Heart right ventricle (tissue), 16 donors: Measurements from ENCODE around the gene NNT. TPM values are rescaled to one million over a fixed set of nuclear protein-coding genes. Genes with fewer than 3 reads are reported as not detected.

Experiments used
- ATAC-seq, 8 donors: fragments of 200-7000 bp; cut with Tn5 transposase; one replicate each; pipeline ENCODE4 v1.9.1; 2020; ENCODE audit warnings: mild to moderate bottlenecking in 8 of 8, moderate library complexity in 8 of 8, moderate number of reproducible peaks in 1 of 8
- DNase-seq, 2 donors: peaks; one replicate each; pipeline ENCODE4 v3.0.0-alpha.2; 2020
- H3K27ac ChIP-seq, 10 donors: fragments of 200-600 bp; sonication (generic) in 2 of 10; one replicate each; pipeline versions ENCODE4 v1.5.0 to v1.8.0; 2020 to 2022; ENCODE audit warnings: mild to moderate bottlenecking in 3 of 10
- H3K27me3 ChIP-seq, 7 donors: fragments of 200-600 bp; one replicate each; pipeline ENCODE4 v1.8.0; 2021 to 2022; ENCODE audit warnings: mild to moderate bottlenecking in 2 of 7
- H3K36me3 ChIP-seq, 9 donors: fragments of 200-600 bp; sonication (generic) in 1 of 9; one replicate each; pipeline versions ENCODE4 v1.5.0 to v1.8.0; 2020 to 2022; ENCODE audit warnings: mild to moderate bottlenecking in 2 of 9
- H3K4me1 ChIP-seq, 9 donors: fragments of 200-600 bp; sonication (generic) in 1 of 9; one replicate each; pipeline versions ENCODE4 v1.5.0 to v1.8.0; 2020 to 2022; ENCODE audit warnings: mild to moderate bottlenecking in 4 of 9
- H3K4me3 ChIP-seq, 10 donors: fragments of 200-600 bp; sonication (generic) in 2 of 10; one replicate each; pipeline versions ENCODE4 v1.5.0 to v1.8.0; 2020 to 2022; ENCODE audit warnings: mild to moderate bottlenecking in 7 of 10, moderate library complexity in 2 of 10
- H3K9me3 ChIP-seq, 11 donors: fragments of 200-600 bp in 10 of 11; sonication (generic) in 2 of 11; one replicate each; pipeline versions ENCODE4 v1.5.0 to v1.8.0; 2013 to 2022; ENCODE audit warnings: mild to moderate bottlenecking in 2 of 11, control low read depth in 1 of 11, moderate library complexity in 1 of 11
- WGBS, 2 donors: extraction: QIAGEN DNeasy Blood & Tissue Kit; methylation state at CpG; one replicate each; pipeline ENCODE4 v1.1.7; 2013; ENCODE audit warnings: inconsistent platforms in 1 of 2; 5-methylcytosine and 5-hydroxymethylcytosine counted together
- intact Hi-C, 10 donors: fragments of 100-400 bp; cut with DNase I; formaldehyde crosslinking; loops; one replicate each; pipeline versions ENCODE4 v1.11.1 to v1.14.2; 2022
- polyA plus RNA-seq, 2 donors: library from polyadenylated mRNA; stranded (reverse); fragments of 200-250 nt; gene quantifications; one replicate each; pipeline ENCODE4 v1.2.3, GENCODE V29; 2013
- total RNA-seq, 10 donors: library from RNA; stranded (reverse); fragmentation: NEBNext Ultra II Directional in 3 of 10; extraction: Animal tissue kit (Norgen Biotek cat#: 25700) in 3 of 10; gene quantifications; one replicate each; pipeline versions ENCODE4 v1.2.1 to v1.2.4, GENCODE V29; 2021 to 2023
- TF ChIP-seq, protein P1 (sequence below), 9 donors: fragments of 200-600 bp; sonication (generic) in 2 of 9; IDR thresholded peaks; one replicate each; pipeline versions ENCODE4 v1.5.0 to v1.8.0; 2021 to 2022; ENCODE audit warnings: antibody characterized with exemption in 9 of 9, mild to moderate bottlenecking in 5 of 9, moderate library complexity in 1 of 9
- donor health status: Arrhythmogenic right ventricular cardiomyopathy.
- donor health status: ischemic (EF 13 %, LVEDD 7.1; RV severe dilation, severe dysfunction).
- donor health status: healthy with polysubstance abuse.
- donor health status: DM: no; HTN: yes; CAD: no.
- donor health status: DM: no; HTN: no; CAD: no.
- donor health status: ischemic (EF 25% LVEDD 6.9; RV normal size, moderate dysfunction).
- donor health status: ischemic (EF 25% LVEDD 5.7; RV mildly dilated, moderate dysfunction).
- donor health status: healthy.
- donor health status: DM: yes; HTN: yes; CAD: no.
- donor health status: Ischemic cardiomyopathy.
- donor health status: ischemic (EF 35%, LVEDD 5.7; RV mildly dilated, moderate dysfunction).
- donor health status: nonischemic (EF 11% LVEDD 7.7; RV severe dilation, severe dysfunction).
- donor health status: DM: yes; HTN: yes; CAD: no.
- donor health status: PGD.
- donor health status: ischemic (EF 29% LVEDD 5.4; RV normal size, mild dysfunction).
- donor health status: nonischemic (EF 23%, LVEDD 6.1; RV moderate dilation, normal function).

Gene NNT
- total and polyA plus RNA-seq, 12 donors, result 40.8 to 731 (median 609) TPM

DNA sequence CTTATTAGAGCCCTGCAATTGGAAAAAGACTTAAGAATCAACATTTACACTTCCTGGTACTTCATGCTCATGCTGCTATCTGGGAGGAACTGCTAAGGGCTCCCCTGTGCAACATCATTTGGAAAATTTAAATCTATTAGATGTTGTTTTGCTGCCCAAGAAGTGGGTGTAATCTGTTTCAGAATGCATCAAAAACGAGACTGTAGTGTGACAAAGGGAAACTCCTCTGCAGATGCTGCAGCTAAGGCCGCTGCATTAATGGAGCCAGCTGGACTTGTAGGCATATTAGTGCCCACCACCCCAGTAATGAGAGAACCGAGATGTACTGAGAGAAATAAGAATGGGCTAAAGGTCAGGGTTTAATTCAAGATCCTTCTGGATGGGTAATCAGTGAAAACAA, 35.0 kb upstream of the NNT start:
- WGBS, 2 donors, result 83 to 87% methylated on average over 3 of the region's 3 CpGs
- TF ChIP-seq, protein P1, sequence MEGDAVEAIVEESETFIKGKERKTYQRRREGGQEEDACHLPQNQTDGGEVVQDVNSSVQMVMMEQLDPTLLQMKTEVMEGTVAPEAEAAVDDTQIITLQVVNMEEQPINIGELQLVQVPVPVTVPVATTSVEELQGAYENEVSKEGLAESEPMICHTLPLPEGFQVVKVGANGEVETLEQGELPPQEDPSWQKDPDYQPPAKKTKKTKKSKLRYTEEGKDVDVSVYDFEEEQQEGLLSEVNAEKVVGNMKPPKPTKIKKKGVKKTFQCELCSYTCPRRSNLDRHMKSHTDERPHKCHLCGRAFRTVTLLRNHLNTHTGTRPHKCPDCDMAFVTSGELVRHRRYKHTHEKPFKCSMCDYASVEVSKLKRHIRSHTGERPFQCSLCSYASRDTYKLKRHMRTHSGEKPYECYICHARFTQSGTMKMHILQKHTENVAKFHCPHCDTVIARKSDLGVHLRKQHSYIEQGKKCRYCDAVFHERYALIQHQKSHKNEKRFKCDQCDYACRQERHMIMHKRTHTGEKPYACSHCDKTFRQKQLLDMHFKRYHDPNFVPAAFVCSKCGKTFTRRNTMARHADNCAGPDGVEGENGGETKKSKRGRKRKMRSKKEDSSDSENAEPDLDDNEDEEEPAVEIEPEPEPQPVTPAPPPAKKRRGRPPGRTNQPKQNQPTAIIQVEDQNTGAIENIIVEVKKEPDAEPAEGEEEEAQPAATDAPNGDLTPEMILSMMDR (IDR thresholded peaks at IDR 0.05), result no peak
- peaks cover 5 to 28% (median 11%) of the 10 kb centered on the region in 9 donors for H3K4me1 ChIP-seq
- ATAC-seq, result no peak
- DNase-seq, result no peak
- no peak overlapping the region for H3K4me3 ChIP-seq
- no peak overlapping the region for H3K27ac ChIP-seq
- intact Hi-C loops, result no loop called here
- no peaks in the 10 kb centered on the region for H3K9me3 ChIP-seq
- H3K36me3 ChIP-seq, result no peaks in the 10 kb centered on the region
- H3K27me3 ChIP-seq, result no peaks in the 10 kb centered on the region

DNA sequence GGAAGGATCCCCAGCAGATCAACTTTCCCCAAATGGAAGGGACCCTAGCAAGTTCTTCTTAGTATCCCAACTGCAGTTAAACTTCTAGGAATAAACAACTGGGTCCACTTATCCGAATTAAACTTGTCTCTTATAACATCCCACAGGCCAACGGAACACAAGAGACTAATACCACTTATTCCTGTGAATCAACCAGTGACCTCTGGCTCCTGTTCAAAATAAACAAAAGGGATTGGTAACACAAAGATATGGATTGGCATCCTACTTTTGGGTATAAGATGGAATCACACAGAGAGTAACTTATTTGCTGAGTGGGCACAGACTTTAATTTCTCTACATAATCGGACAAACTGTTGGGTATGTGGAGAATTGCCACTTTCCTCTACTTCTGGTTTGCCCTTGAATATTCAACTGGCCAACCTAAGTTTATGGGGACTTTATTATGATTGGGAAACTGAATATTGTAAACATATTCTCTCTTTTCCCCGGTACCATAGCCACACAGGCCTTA, 33.7 kb upstream of the NNT start:
- ATAC-seq (no peak), DNase-seq (no peak)
- WGBS, 2 donors, result 70 to 73% methylated on average over 4 of the region's 4 CpGs
- H3K4me3 ChIP-seq, result no peak overlapping the region
- no peaks in the 10 kb centered on the region for H3K27me3 ChIP-seq
- TF ChIP-seq, protein P1 (IDR thresholded peaks at IDR 0.05), result no peak
- intact Hi-C loops, result no loop called here
- H3K36me3 ChIP-seq, result no peaks in the 10 kb centered on the region
- no peaks in the 10 kb centered on the region for H3K9me3 ChIP-seq
- no peak overlapping the region for H3K27ac ChIP-seq
- peaks cover 7 to 30% (median 18%) of the 10 kb centered on the region in 9 donors for H3K4me1 ChIP-seq

DNA sequence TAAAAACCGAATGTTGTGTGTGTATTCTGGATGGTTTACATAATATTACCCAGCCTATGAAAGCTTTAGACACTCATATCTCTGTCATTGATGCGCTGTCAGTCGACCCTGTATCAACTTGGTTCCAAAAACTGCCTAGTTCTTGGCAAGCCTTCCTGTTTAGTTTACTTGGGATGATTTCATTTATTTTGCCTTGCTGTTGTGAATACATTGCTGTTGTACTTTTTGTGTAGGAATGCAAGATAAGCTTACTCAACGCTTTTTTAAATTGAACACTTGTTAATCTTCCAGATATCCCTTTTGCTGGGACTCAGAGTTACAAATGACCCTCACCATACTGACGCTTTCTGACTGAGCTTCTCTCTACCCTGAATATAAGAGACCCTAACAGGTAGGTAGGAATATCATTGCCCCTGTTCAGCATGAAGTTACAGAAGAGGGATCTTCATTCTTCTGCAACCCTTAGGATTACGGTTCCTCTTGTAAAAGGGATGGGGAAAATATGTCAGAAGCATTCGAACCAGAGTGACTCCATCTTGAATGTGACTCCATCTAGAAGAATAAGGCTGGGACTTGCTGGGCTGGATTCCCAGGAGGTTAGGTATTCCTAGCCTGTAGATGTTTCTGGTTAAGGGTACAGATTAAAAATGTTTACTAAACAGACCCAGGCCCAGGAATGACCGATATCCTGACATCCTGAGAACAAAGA, 32.4 kb upstream of the NNT start:
- intact Hi-C loops, result no loop called here
- peaks cover 7 to 30% (median 18%) of the 10 kb centered on the region in 9 donors for H3K4me1 ChIP-seq
- WGBS, 2 donors, result 69 to 75% methylated on average over 8 of the region's 8 CpGs
- DNase-seq, result no peak
- no peaks in the 10 kb centered on the region for H3K9me3 ChIP-seq
- no peak for ATAC-seq
- H3K4me3 ChIP-seq, result peak overlapping the region in 4 of 10 donors; percentile 26 to 30 (median 30)
- no peaks in the 10 kb centered on the region for H3K27me3 ChIP-seq
- peaks cover 0 to 12% (median 6%) of the 10 kb centered on the region in 9 donors for H3K36me3 ChIP-seq
- TF ChIP-seq, protein P1 (IDR thresholded peaks at IDR 0.05), result no peak
- H3K27ac ChIP-seq, result peak overlapping the region in 6 of 10 donors; percentile 39 to 77 (median 67)

DNA sequence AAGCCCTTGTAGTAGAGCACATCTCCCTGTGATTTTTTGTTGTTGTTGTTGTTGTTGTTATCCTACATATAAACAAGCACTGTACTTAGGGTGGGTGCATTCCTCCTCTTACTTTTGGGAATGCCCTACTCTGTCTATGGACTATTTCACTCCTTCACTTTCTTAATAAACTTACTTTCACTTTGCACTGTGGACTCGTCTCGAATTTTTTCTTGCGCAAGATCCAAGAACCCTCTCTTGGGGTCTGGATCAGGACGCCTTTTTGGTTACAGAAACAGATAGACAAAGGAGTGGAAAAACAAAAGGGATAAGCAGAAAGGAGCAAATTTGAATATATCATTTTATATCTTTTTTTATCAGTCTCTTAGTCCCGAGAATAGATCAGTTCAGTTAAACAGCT, 31.7 kb upstream of the NNT start:
- Histone ChIP-seq H3K9me3 (no peaks in the 10 kb centered on the region), H3K36me3 (peaks cover 0 to 15% (median 6%) of the 10 kb centered on the region in 9 donors), H3K27me3 (no peaks in the 10 kb centered on the region), H3K4me3 (peak overlapping the region in 6 of 10 donors; percentile 4 to 30 (median 30)), H3K4me1 (peaks cover 7 to 30% (median 18%) of the 10 kb centered on the region in 9 donors), H3K27ac (peak overlapping the region in 8 of 10 donors; percentile 39 to 77 (median 70))
- WGBS, 2 donors, result 57 to 62% methylated on average over 5 of the region's 5 CpGs
- intact Hi-C loops, result no loop called here
- DNase-seq, result no peak
- ATAC-seq, result peak in 5 of 8 donors; percentile 29 to 71 (median 45)
- TF ChIP-seq, protein P1 (IDR thresholded peaks at IDR 0.05), result no peak
